T-helper 2 cell treated with Interferon-gamma antibody and Interleukin-4, amounts not matched to agents 5 μg/mL and 100 μg/mL, for 36 hours (primary cell): ENCODE data around the gene VEPH1.
"Not testable (repeated sequence)": the region's sequence is repeated elsewhere in the genome, so short reads cannot be mapped to it uniquely, and the experiment has no call there.

Experiments
- DNase-seq: peaks from one replicate; pipeline ENCODE4 v3.0.0; 2021; ENCODE audit warnings: low spot score
- H3K27ac Mint-ChIP-seq: one replicate; pipeline ENCODE4 v1.8.0; 2021; ENCODE audit warnings: mild to moderate bottlenecking, mixed read lengths
- H3K27me3 Mint-ChIP-seq: one replicate; pipeline ENCODE4 v1.8.0; 2021; ENCODE audit warnings: low read depth, mixed read lengths
- H3K36me3 Mint-ChIP-seq: one replicate; pipeline ENCODE4 v1.8.0; 2021; ENCODE audit warnings: low read depth, mixed read lengths
- H3K4me1 Mint-ChIP-seq: one replicate; pipeline ENCODE4 v1.8.0; 2021; ENCODE audit warnings: low read depth, mixed read lengths
- H3K4me3 Mint-ChIP-seq: one replicate; pipeline ENCODE4 v1.8.0; 2022; ENCODE audit warnings: mild to moderate bottlenecking, moderate library complexity, mixed read lengths
- H3K9me3 Mint-ChIP-seq: one replicate; pipeline ENCODE4 v1.8.0; 2021; ENCODE audit warnings: mixed read lengths

The VEPH1 gene

GRCh38 chr3:157347577-157348303, 155.5 kb downstream of the VEPH1 start:
- peaks cover 4% of the 10 kb centered on the region for H3K9me3 Mint-ChIP-seq
- no peaks in the 10 kb centered on the region for H3K4me1 Mint-ChIP-seq
- no peak overlapping the region for H3K27ac Mint-ChIP-seq
- H3K4me3 Mint-ChIP-seq: no peak overlapping the region
- no peak for DNase-seq
- no peaks in the 10 kb centered on the region for H3K27me3 Mint-ChIP-seq
- no peaks in the 10 kb centered on the region for H3K36me3 Mint-ChIP-seq

- Mint-ChIP-seq H3K27me3 (no peaks in the 10 kb centered on the region), H3K4me1 (no peaks in the 10 kb centered on the region), H3K4me3 (no peak overlapping the region), H3K9me3 (no peaks in the 10 kb centered on the region), H3K27ac (no peak overlapping the region), H3K36me3 (no peaks in the 10 kb centered on the region)
- DNase-seq: no peak
Measured at GRCh38 chr3:157336252-157337009, 166.8 kb downstream of the VEPH1 start.

GRCh38 chr3:157335233-157336076, 167.8 kb downstream of the VEPH1 start:
- Mint-ChIP-seq H3K27me3 (no peaks in the 10 kb centered on the region), H3K4me3 (no peak overlapping the region), H3K4me1 (no peaks in the 10 kb centered on the region), H3K9me3 (no peaks in the 10 kb centered on the region), H3K27ac (no peak overlapping the region), H3K36me3 (no peaks in the 10 kb centered on the region)
- no peak for DNase-seq

- no peak overlapping the region for H3K4me3 Mint-ChIP-seq
- DNase-seq: no peak
- no peaks in the 10 kb centered on the region for H3K4me1 Mint-ChIP-seq
Measured at GRCh38 chr3:157333551-157333991, 169.6 kb downstream of the VEPH1 start.

GRCh38 chr3:157330206-157330605, 173.0 kb downstream of the VEPH1 start:
- no peaks in the 10 kb centered on the region for H3K36me3 Mint-ChIP-seq
- H3K9me3 Mint-ChIP-seq: no peaks in the 10 kb centered on the region
- no peak overlapping the region for H3K4me3 Mint-ChIP-seq
- no peaks in the 10 kb centered on the region for H3K4me1 Mint-ChIP-seq
- no peak for DNase-seq
- no peaks in the 10 kb centered on the region for H3K27me3 Mint-ChIP-seq
- no peak overlapping the region for H3K27ac Mint-ChIP-seq

More at GRCh38 chr3:157333551-157333991, 169.6 kb downstream of the VEPH1 start:
- Mint-ChIP-seq H3K9me3 (no peaks in the 10 kb centered on the region), H3K27ac (no peak overlapping the region), H3K27me3 (no peaks in the 10 kb centered on the region), H3K36me3 (no peaks in the 10 kb centered on the region)

- Mint-ChIP-seq H3K27me3 (no peaks in the 10 kb centered on the region), H3K9me3 (no peaks in the 10 kb centered on the region), H3K4me3 (no peak overlapping the region), H3K4me1 (no peaks in the 10 kb centered on the region), H3K36me3 (no peaks in the 10 kb centered on the region), H3K27ac (no peak overlapping the region)
- no peak for DNase-seq
Measured at GRCh38 chr3:157329551-157329950, 173.7 kb downstream of the VEPH1 start.

GRCh38 chr3:157327837-157328236, 175.4 kb downstream of the VEPH1 start:
- Mint-ChIP-seq H3K36me3 (no peaks in the 10 kb centered on the region), H3K4me1 (no peaks in the 10 kb centered on the region), H3K27me3 (no peaks in the 10 kb centered on the region), H3K27ac (no peak overlapping the region), H3K9me3 (no peaks in the 10 kb centered on the region), H3K4me3 (no peak overlapping the region)
- DNase-seq: no peak

- H3K4me1 Mint-ChIP-seq: no peaks in the 10 kb centered on the region
- H3K36me3 Mint-ChIP-seq: no peaks in the 10 kb centered on the region
- H3K9me3 Mint-ChIP-seq: no peaks in the 10 kb centered on the region
- no peak for DNase-seq
- H3K27ac Mint-ChIP-seq: no peak overlapping the region
- no peaks in the 10 kb centered on the region for H3K27me3 Mint-ChIP-seq
- H3K4me3 Mint-ChIP-seq: no peak overlapping the region
Measured at GRCh38 chr3:157327018-157327417, 176.2 kb downstream of the VEPH1 start.

GRCh38 chr3:157324869-157325268, 178.3 kb downstream of the VEPH1 start:
- not testable (repeated sequence) for H3K9me3 Mint-ChIP-seq, H3K27ac Mint-ChIP-seq, H3K4me3 Mint-ChIP-seq, H3K36me3 Mint-ChIP-seq, H3K4me1 Mint-ChIP-seq, DNase-seq, H3K27me3 Mint-ChIP-seq

GRCh38 chr3:157323360-157323759, 179.9 kb downstream of the VEPH1 start:
- H3K36me3 Mint-ChIP-seq: no peaks in the 10 kb centered on the region
- no peaks in the 10 kb centered on the region for H3K4me1 Mint-ChIP-seq
- no peaks in the 10 kb centered on the region for H3K27me3 Mint-ChIP-seq
- DNase-seq: no peak
- H3K9me3 Mint-ChIP-seq: no peaks in the 10 kb centered on the region
- H3K27ac Mint-ChIP-seq: no peak overlapping the region
- H3K4me3 Mint-ChIP-seq: no peak overlapping the region

GRCh38 chr3:157319672-157320071, 183.5 kb downstream of the VEPH1 start:
- no peak overlapping the region for H3K4me3 Mint-ChIP-seq
- no peaks in the 10 kb centered on the region for H3K27me3 Mint-ChIP-seq
- H3K9me3 Mint-ChIP-seq: no peaks in the 10 kb centered on the region
- H3K4me1 Mint-ChIP-seq: no peaks in the 10 kb centered on the region
- DNase-seq: no peak
- no peak overlapping the region for H3K27ac Mint-ChIP-seq
- no peaks in the 10 kb centered on the region for H3K36me3 Mint-ChIP-seq

- Mint-ChIP-seq H3K36me3 (no peaks in the 10 kb centered on the region), H3K4me1 (no peaks in the 10 kb centered on the region), H3K27ac (no peak overlapping the region), H3K4me3 (no peak overlapping the region), H3K27me3 (no peaks in the 10 kb centered on the region), H3K9me3 (no peaks in the 10 kb centered on the region)
- DNase-seq: no peak
Measured at GRCh38 chr3:157318639-157319288, 184.5 kb downstream of the VEPH1 start.

- Mint-ChIP-seq H3K36me3 (no peaks in the 10 kb centered on the region), H3K27ac (no peak overlapping the region), H3K4me1 (no peaks in the 10 kb centered on the region), H3K4me3 (no peak overlapping the region), H3K9me3 (no peaks in the 10 kb centered on the region), H3K27me3 (no peaks in the 10 kb centered on the region)
- DNase-seq: no peak
Measured at GRCh38 chr3:157317895-157318294, 185.3 kb downstream of the VEPH1 start.
